Tibial nerve (tissue), 3 donors: Measurements from ENCODE around the gene CD6.

ENCODE experiments used
- POLR2A ChIP-seq, 2 donors: fragments of 450-650 bp; IDR thresholded peaks; one replicate each; pipeline ENCODE4 v1.6.1; 2017; ENCODE audit warnings: antibody characterized with exemption in 2 of 2, mild to moderate bottlenecking in 2 of 2, moderate library complexity in 2 of 2
- TF ChIP-seq, protein P1 (sequence below), 5 experiments: fragments of 200-600 bp in 3 of 5; fragments of 450-650 bp in 2 of 5; sonication (generic) in 3 of 5; IDR thresholded peaks; one replicate each; pipeline ENCODE4 v1.5.1; 2016 to 2019; ENCODE audit warnings: antibody characterized with exemption in 5 of 5, mild to moderate bottlenecking in 3 of 5, moderate library complexity in 2 of 5

DNA sequence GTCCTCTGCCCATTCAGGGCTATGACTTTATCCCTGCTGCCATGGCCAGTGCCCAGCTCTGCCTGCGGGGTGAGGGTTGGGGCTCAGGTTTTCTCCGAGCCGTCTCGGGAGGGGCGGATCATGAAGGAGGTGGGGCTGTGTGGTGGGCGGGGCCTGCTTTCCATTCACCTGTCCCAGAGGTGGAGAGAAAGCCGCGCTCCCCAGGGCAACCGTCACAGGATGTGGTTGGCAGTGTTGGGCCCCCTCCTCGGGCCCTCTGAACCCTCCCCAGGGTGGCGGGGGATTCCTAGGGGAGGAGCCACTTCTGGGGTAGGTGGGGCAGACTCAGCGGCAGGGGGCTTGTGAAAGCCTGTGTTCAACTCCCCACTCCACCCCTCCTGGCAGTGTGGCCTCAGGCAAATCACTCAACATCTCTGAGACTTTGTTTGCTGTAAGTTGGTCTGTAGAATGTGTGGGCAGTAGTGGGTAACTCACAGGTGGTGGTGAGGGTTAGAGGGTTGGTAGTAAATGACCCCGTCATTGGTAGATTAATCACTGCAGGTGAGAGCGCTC is 50.3 kb downstream of the CD6 start:
- TF ChIP-seq, protein P1, sequence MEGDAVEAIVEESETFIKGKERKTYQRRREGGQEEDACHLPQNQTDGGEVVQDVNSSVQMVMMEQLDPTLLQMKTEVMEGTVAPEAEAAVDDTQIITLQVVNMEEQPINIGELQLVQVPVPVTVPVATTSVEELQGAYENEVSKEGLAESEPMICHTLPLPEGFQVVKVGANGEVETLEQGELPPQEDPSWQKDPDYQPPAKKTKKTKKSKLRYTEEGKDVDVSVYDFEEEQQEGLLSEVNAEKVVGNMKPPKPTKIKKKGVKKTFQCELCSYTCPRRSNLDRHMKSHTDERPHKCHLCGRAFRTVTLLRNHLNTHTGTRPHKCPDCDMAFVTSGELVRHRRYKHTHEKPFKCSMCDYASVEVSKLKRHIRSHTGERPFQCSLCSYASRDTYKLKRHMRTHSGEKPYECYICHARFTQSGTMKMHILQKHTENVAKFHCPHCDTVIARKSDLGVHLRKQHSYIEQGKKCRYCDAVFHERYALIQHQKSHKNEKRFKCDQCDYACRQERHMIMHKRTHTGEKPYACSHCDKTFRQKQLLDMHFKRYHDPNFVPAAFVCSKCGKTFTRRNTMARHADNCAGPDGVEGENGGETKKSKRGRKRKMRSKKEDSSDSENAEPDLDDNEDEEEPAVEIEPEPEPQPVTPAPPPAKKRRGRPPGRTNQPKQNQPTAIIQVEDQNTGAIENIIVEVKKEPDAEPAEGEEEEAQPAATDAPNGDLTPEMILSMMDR (IDR thresholded peaks at IDR 0.05) = no peak
- TF ChIP-seq POLR2A (IDR thresholded peaks at IDR 0.05) = no peak
